OCI-LY3 (cell line): ENCODE results near the gene CELSR2.

Experiments used
- EZH2phosphoT487 ChIP-seq: fragments of 200-600 bp; shearing (Covaris generic); IDR thresholded peaks from 2 replicates; pipeline ENCODE4 v1.6.1; 2018; ENCODE audit warnings: antibody characterized with exemption, mixed run types, low read depth
- TF ChIP-seq, protein P1 (sequence below): fragments of 200-600, 300-600 bp; sonication (generic); IDR thresholded peaks from 2 replicates; pipeline ENCODE4 v1.5.1; 2014; ENCODE audit warnings: antibody characterized with exemption, low read length, low read depth

DNA sequence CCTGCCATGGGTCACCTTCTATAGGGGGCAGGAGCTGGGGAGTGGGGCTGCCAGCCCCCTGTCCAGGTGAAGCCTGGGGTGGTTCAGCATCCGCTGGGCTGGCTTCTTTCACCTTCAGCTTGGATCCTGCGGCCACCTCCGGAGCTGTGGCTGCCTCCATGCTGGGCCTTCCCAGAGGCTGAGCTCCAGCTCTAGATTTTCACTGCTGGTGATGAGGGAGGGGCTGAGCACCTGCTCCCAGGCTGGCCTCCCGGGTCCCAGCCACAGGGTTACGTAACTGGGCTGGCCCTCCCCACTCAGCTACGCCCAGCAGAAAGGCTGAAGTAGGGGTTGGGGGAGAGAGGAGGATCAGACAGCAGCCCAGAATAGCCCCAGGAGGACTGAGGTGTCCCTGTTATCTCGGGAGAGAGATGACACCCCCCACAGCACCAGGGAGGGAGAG, 57.5 kb downstream of the CELSR2 start, which contains the start of gene MYBPHL:
- TF ChIP-seq, protein P1, sequence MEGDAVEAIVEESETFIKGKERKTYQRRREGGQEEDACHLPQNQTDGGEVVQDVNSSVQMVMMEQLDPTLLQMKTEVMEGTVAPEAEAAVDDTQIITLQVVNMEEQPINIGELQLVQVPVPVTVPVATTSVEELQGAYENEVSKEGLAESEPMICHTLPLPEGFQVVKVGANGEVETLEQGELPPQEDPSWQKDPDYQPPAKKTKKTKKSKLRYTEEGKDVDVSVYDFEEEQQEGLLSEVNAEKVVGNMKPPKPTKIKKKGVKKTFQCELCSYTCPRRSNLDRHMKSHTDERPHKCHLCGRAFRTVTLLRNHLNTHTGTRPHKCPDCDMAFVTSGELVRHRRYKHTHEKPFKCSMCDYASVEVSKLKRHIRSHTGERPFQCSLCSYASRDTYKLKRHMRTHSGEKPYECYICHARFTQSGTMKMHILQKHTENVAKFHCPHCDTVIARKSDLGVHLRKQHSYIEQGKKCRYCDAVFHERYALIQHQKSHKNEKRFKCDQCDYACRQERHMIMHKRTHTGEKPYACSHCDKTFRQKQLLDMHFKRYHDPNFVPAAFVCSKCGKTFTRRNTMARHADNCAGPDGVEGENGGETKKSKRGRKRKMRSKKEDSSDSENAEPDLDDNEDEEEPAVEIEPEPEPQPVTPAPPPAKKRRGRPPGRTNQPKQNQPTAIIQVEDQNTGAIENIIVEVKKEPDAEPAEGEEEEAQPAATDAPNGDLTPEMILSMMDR = no peak
- no peak for TF ChIP-seq EZH2phosphoT487
